Breast epithelium (tissue), 4 donors: ENCODE measurements around the gene CD8B2. TPM values are rescaled to one million over a fixed set of nuclear protein-coding genes. Genes with fewer than 3 reads are reported as not detected.

Experiments used
- DNase-seq, 2 donors: peaks; one replicate each; pipeline ENCODE4 v3.0.0-alpha.2; 2019; ENCODE audit warnings: low spot score in 2 of 2
- H3K27ac ChIP-seq, 2 donors: fragments of 200-600 bp; sonication (generic) in 1 of 2; one replicate each; pipeline ENCODE4 v1.5.1; 2016 to 2019; ENCODE audit warnings: mild to moderate bottlenecking in 1 of 2
- H3K27me3 ChIP-seq, 2 donors: fragments of 200-600 bp; sonication (generic) in 1 of 2; one replicate each; pipeline versions ENCODE4 v1.5.1 to v1.6.0; 2017 to 2019; ENCODE audit warnings: control low read depth in 1 of 2, mild to moderate bottlenecking in 1 of 2
- H3K36me3 ChIP-seq: fragments of 200-600 bp; one replicate; pipeline ENCODE4 v1.5.1; 2019
- H3K4me1 ChIP-seq, 2 donors: fragments of 200-600 bp; sonication (generic); one replicate each; pipeline ENCODE4 v1.5.1; 2016 to 2019; ENCODE audit warnings: control low read depth in 1 of 2
- H3K4me3 ChIP-seq, 3 donors: fragments of 200-600 bp; sonication (generic); 1 replicate in 2 of 3; 2 replicates in 1 of 3; pipeline ENCODE4 v1.5.1; 2016 to 2019; ENCODE audit warnings: mild to moderate bottlenecking in 3 of 3, moderate library complexity in 2 of 3
- H3K9me3 ChIP-seq, 2 donors: fragments of 200-600 bp; sonication (generic) in 1 of 2; one replicate each; pipeline ENCODE4 v1.5.1; 2016 to 2019; ENCODE audit warnings: control low read depth in 1 of 2
- POLR2A ChIP-seq: fragments of 450-650 bp; IDR thresholded peaks from one replicate; pipeline ENCODE4 v1.6.1; 2016; ENCODE audit warnings: antibody characterized with exemption, mild to moderate bottlenecking, moderate library complexity
- POLR2AphosphoS5 ChIP-seq, 3 donors: sonication (generic); formaldehyde crosslinking; IDR thresholded peaks; one replicate each; pipeline ENCODE4 v1.6.1; 2017; ENCODE audit warnings: antibody characterized with exemption in 3 of 3
- intact Hi-C: fragments of 100-400 bp; cut with DNase I; formaldehyde crosslinking; loops from one replicate; pipeline ENCODE4 v1.15.1; 2023; ENCODE audit warnings: low total_unique reads
- total RNA-seq, 3 donors: library from RNA; depleted of rRNA; stranded (reverse); fragments of >200 nt; gene quantifications; one replicate each; pipeline ENCODE4 v1.1.0, GENCODE V29; 2016
- TF ChIP-seq, protein P1 (sequence below), 3 donors: fragments of 450-650 bp; IDR thresholded peaks; one replicate each; pipeline ENCODE4 v1.5.1; 2016 to 2017; ENCODE audit warnings: antibody characterized with exemption in 3 of 3, mild to moderate bottlenecking in 3 of 3, moderate library complexity in 3 of 3

The CD8B2 gene
- total RNA-seq, 3 donors from 2014 or later, result under 0.01 to 0.29 TPM; not detected in 1

DNA sequence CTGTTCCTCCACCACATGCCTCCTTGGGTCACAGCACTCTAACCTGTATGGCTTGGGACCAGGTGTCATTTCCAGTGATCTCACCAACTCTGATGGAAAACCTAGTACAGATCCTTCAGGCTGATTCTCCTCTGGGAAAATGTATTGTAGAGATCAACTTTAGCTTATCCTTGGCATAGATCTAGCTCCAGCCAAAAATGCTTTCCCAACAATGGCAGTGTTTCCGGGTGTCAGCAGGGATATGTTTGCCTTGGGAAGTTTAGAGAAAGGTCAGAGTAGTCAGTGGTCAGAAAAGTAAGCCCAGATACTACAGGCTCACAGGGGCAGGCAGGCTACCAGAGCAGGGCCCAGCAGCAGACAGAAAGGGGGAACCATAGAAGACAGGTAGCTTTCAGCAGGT, 73.6 kb downstream of the CD8B2 start:
- H3K27me3 ChIP-seq, result no peaks in the 10 kb centered on the region
- H3K36me3 ChIP-seq, result no peaks in the 10 kb centered on the region
- no peaks in the 10 kb centered on the region for H3K9me3 ChIP-seq
- intact Hi-C loops, result no loop called here
- DNase-seq, result no peak
- H3K4me1 ChIP-seq, result peaks cover 0 to 13% of the 10 kb centered on the region in 2 donors
- no peak overlapping the region for H3K4me3 ChIP-seq
- TF ChIP-seq POLR2AphosphoS5 (IDR thresholded peaks at IDR 0.05) (no peak), POLR2A (no peak)
- TF ChIP-seq, protein P1, sequence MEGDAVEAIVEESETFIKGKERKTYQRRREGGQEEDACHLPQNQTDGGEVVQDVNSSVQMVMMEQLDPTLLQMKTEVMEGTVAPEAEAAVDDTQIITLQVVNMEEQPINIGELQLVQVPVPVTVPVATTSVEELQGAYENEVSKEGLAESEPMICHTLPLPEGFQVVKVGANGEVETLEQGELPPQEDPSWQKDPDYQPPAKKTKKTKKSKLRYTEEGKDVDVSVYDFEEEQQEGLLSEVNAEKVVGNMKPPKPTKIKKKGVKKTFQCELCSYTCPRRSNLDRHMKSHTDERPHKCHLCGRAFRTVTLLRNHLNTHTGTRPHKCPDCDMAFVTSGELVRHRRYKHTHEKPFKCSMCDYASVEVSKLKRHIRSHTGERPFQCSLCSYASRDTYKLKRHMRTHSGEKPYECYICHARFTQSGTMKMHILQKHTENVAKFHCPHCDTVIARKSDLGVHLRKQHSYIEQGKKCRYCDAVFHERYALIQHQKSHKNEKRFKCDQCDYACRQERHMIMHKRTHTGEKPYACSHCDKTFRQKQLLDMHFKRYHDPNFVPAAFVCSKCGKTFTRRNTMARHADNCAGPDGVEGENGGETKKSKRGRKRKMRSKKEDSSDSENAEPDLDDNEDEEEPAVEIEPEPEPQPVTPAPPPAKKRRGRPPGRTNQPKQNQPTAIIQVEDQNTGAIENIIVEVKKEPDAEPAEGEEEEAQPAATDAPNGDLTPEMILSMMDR (IDR thresholded peaks at IDR 0.05), result no peak
- peak overlapping the region in 1 of 2 donors; percentile 39 for H3K27ac ChIP-seq

DNA sequence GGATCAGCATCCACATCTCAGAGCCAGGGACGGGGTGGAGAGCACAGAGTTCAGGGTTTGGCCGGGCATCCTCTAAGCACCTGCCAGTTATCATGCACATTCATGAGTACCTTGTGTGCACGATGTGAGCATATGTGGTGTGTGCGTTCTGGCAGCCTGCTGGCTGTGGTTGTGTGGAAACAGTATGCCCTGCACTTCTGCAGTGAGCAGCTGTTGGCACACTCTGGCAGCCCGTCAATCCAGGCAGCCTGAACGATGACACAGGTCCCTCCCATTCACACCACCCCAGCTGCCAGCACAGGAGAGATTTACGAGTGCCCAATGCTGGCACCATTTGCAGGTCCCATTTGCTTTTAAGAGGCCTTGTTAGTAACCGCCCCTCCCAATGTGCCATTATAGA, 74.2 kb downstream of the CD8B2 start:
- no peak for DNase-seq
- Histone ChIP-seq H3K36me3 (no peaks in the 10 kb centered on the region), H3K27me3 (no peaks in the 10 kb centered on the region), H3K4me1 (peaks cover 0 to 13% of the 10 kb centered on the region in 2 donors), H3K4me3 (no peak overlapping the region), H3K27ac (peak overlapping the region in 1 of 2 donors; percentile 39), H3K9me3 (no peaks in the 10 kb centered on the region)
- intact Hi-C loops, result no loop called here
- TF ChIP-seq POLR2A (no peak), POLR2AphosphoS5 (IDR thresholded peaks at IDR 0.05) (no peak)

DNA sequence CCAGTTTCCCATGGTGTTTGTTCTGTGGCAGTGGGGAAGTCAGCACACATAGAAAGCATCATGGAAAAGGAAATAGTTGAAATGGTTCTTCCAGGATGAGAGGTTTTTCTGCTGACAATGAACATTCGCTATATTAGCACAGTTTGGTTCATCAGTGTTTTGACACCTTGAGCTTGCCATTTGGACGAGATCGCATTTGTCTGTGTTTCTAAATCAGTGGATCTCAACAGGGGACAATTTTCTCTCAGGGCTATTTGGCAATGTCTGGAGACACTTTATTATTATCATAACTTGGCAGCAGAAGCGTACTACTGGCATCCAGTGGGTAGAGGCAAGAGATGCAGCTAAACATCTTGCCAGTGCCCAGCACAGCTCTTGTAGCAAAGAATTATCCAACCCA, 74.6 kb downstream of the CD8B2 start:
- intact Hi-C loops, result no loop called here
- TF ChIP-seq, protein P1 (IDR thresholded peaks at IDR 0.05), result no peak
- TF ChIP-seq POLR2AphosphoS5 (IDR thresholded peaks at IDR 0.05) (no peak), POLR2A (no peak)
- peak overlapping the region in 1 of 2 donors; percentile 39 for H3K27ac ChIP-seq
- peaks cover 0 to 13% of the 10 kb centered on the region in 2 donors for H3K4me1 ChIP-seq
- H3K36me3 ChIP-seq, result no peaks in the 10 kb centered on the region
- H3K27me3 ChIP-seq, result no peaks in the 10 kb centered on the region
- peak in 1 of 2 donors; percentile 34 for DNase-seq
- no peaks in the 10 kb centered on the region for H3K9me3 ChIP-seq
- no peak overlapping the region for H3K4me3 ChIP-seq

GRCh38 chr2:106562268-106563186, 75.4 kb downstream of the CD8B2 start:
- intact Hi-C loops, result no loop called here
- no peaks in the 10 kb centered on the region for H3K9me3 ChIP-seq
- no peaks in the 10 kb centered on the region for H3K36me3 ChIP-seq
- no peaks in the 10 kb centered on the region for H3K27me3 ChIP-seq
- H3K27ac ChIP-seq, result no peak overlapping the region
- H3K4me1 ChIP-seq, result peaks cover 0 to 13% of the 10 kb centered on the region in 2 donors
- H3K4me3 ChIP-seq, result no peak overlapping the region
- no peak for DNase-seq
- TF ChIP-seq, protein P1 (IDR thresholded peaks at IDR 0.05), result no peak
- TF ChIP-seq POLR2A, result no peak
- no peak for TF ChIP-seq POLR2AphosphoS5 (IDR thresholded peaks at IDR 0.05)

- Histone ChIP-seq H3K4me1 (peaks cover 0 to 13% of the 10 kb centered on the region in 2 donors), H3K27me3 (no peaks in the 10 kb centered on the region), H3K4me3 (no peak overlapping the region), H3K27ac (no peak overlapping the region), H3K9me3 (no peaks in the 10 kb centered on the region), H3K36me3 (no peaks in the 10 kb centered on the region)
- TF ChIP-seq, protein P1 (IDR thresholded peaks at IDR 0.05), result no peak
- TF ChIP-seq POLR2AphosphoS5 (IDR thresholded peaks at IDR 0.05) (no peak), POLR2A (no peak)
- intact Hi-C loops, result no loop called here
- no peak for DNase-seq
Observed at GRCh38 chr2:106563195-106563594, 76.0 kb downstream of the CD8B2 start.
